B cell (primary cell): Measurements from ENCODE around the gene AP1S2. TPM values are rescaled to one million over a fixed set of nuclear protein-coding genes. Genes with fewer than 3 reads are reported as not detected.

Source experiments
- ATAC-seq: fragments of 200-7000 bp; cut with Tn5 transposase; one replicate; pipeline ENCODE4 v1.10.0; 2021; ENCODE audit warnings: low read depth, mild to moderate bottlenecking, moderate number of reproducible peaks, moderate library complexity
- CTCF ChIA-PET: fragments of 350-600 bp; sonication (Branson Sonifier 250); formaldehyde crosslinking; loops from one replicate; lab custom pipeline; 2021; ENCODE audit warnings: antibody characterized with exemption, inconsistent platforms; lab: Charles Lee
- POLR2A ChIA-PET: fragments of 350-600 bp; sonication (Branson Sonifier 250); formaldehyde crosslinking; loops from one replicate; lab custom pipeline; 2021; ENCODE audit warnings: antibody characterized with exemption; lab: Charles Lee
- DNase-seq: peaks from one replicate; pipeline ENCODE4 v3.0.0; 2013
- H2AFZ ChIP-seq: 2 replicates; pipeline ENCODE4 v1.6.1; 2012; ENCODE audit warnings: mild to moderate bottlenecking, low read depth, low read length; ENCODE audit not compliant: insufficient read depth, poor library complexity, severe bottlenecking
- H3K27ac ChIP-seq, 2 donors: 1 replicate in 1 of 2; 2 replicates in 1 of 2; pipeline ENCODE4 v1.5.1; 2012 to 2013; ENCODE audit warnings: low read length in 2 of 2, mild to moderate bottlenecking in 2 of 2, moderate library complexity in 1 of 2
- H3K27me3 ChIP-seq, 4 experiments: fragments of 200-600 bp in 1 of 4; sonication (generic) in 1 of 4; replicated peaks in 1 of 4; 1 replicate in 2 of 4; 2 replicates in 2 of 4; pipeline versions ENCODE4 v1.6.1 to v1.7.0; 2013 to 2016; ENCODE audit warnings: low read length in 3 of 4, mild to moderate bottlenecking in 2 of 4, mixed read lengths in 1 of 4, moderate library complexity in 1 of 4; ENCODE audit not compliant: insufficient read depth in 4 of 4, control insufficient read depth in 3 of 4; ENCODE audit errors: control extremely low read depth in 1 of 4
- H3K36me3 ChIP-seq, 2 experiments: replicated peaks in 1 of 2; 1 replicate in 1 of 2; 2 replicates in 1 of 2; pipeline versions ENCODE4 v1.6.1 to v1.7.1; 2013; ENCODE audit warnings: low read length in 1 of 2; ENCODE audit not compliant: insufficient read depth in 2 of 2, control insufficient read depth in 1 of 2; ENCODE audit errors: control extremely low read depth in 1 of 2, extremely low read depth in 1 of 2
- H3K4me1 ChIP-seq, 2 donors: fragments of 200-600 bp in 1 of 2; sonication (generic) in 1 of 2; 1 replicate in 1 of 2; 2 replicates in 1 of 2; pipeline versions ENCODE4 v1.5.1 to v1.6.1; 2013 to 2017; ENCODE audit warnings: low read length in 2 of 2; ENCODE audit not compliant: control insufficient read depth in 2 of 2, insufficient read depth in 2 of 2
- H3K4me2 ChIP-seq: replicated peaks from 2 replicates; pipeline ENCODE3; 2012; ENCODE audit warnings: mild to moderate bottlenecking, low read depth, low read length; ENCODE audit not compliant: poor library complexity, severe bottlenecking
- H3K4me3 ChIP-seq, 5 experiments: fragments of 200-600 bp in 1 of 5; sonication (generic) in 1 of 5; 1 replicate in 3 of 5; 2 replicates in 2 of 5; pipeline versions ENCODE4 v1.5.1 to v1.7.0; 2011 to 2016; ENCODE audit warnings: low read length in 4 of 5, mild to moderate bottlenecking in 4 of 5, low read depth in 2 of 5, control low read depth in 1 of 5, moderate library complexity in 1 of 5; ENCODE audit not compliant: insufficient read depth in 1 of 5; ENCODE audit errors: control extremely low read depth in 1 of 5, extremely low read depth in 1 of 5
- H3K79me2 ChIP-seq: fragments of 200-600 bp; sonication (generic); one replicate; pipeline ENCODE4 v1.6.0; 2016; ENCODE audit warnings: low read length; ENCODE audit not compliant: control insufficient read depth, insufficient read depth
- H3K9ac ChIP-seq: fragments of 200-600 bp; sonication (generic); 2 replicates; pipeline ENCODE4 v1.6.1; 2017; ENCODE audit warnings: mild to moderate bottlenecking, low read length, moderate library complexity
- H3K9me3 ChIP-seq, 3 donors: one replicate each; pipeline versions ENCODE4 v1.6.1 to v1.7.1; 2013; ENCODE audit warnings: low read length in 2 of 3; ENCODE audit not compliant: control insufficient read depth in 2 of 3, insufficient read depth in 1 of 3; ENCODE audit errors: control extremely low read depth in 1 of 3
- H4K20me1 ChIP-seq: 2 replicates; pipeline ENCODE4 v1.6.0; 2012; ENCODE audit warnings: mild to moderate bottlenecking, low read length; ENCODE audit not compliant: insufficient read depth, control insufficient read depth, poor library complexity, severe bottlenecking
- H3K27ac Mint-ChIP-seq: one replicate; pipeline ENCODE4 v1.8.0; 2021; ENCODE audit warnings: mixed read lengths
- H3K27me3 Mint-ChIP-seq: one replicate; pipeline ENCODE4 v1.8.0; 2021; ENCODE audit warnings: mixed read lengths
- H3K4me1 Mint-ChIP-seq: one replicate; pipeline ENCODE4 v1.8.0; 2021; ENCODE audit warnings: mixed read lengths
- H3K4me3 Mint-ChIP-seq: one replicate; pipeline ENCODE4 v1.8.0; 2021; ENCODE audit warnings: mixed read lengths
- H3K9me3 Mint-ChIP-seq: one replicate; pipeline ENCODE4 v1.8.0; 2022; ENCODE audit warnings: mixed read lengths; ENCODE audit not compliant: insufficient read depth
- EZH2 ChIP-seq: IDR thresholded peaks from 2 replicates; pipeline ENCODE4 v1.6.1; 2012; ENCODE audit warnings: borderline replicate concordance, low read depth, mild to moderate bottlenecking, moderate library complexity, low read length; ENCODE audit not compliant: insufficient read depth, poor library complexity, severe bottlenecking
- WGBS: methylation state at CpG from one replicate; pipeline ENCODE4 v1.1.5; 2013; ENCODE audit warnings: missing lambda C conversion rate; ENCODE audit not compliant: insufficient coverage; 5-methylcytosine and 5-hydroxymethylcytosine counted together
- intact Hi-C: fragments of 100-400 bp; cut with micrococcal nuclease; formaldehyde crosslinking; loops from one replicate; pipeline ENCODE4 v1.10.0; 2022
- polyA plus RNA-seq: library from polyadenylated mRNA; depleted of rRNA; stranded (reverse); fragments of >200 nt; gene quantifications from 2 replicates; pipeline ENCODE4 v1.2.3, GENCODE V29; 2012
- total RNA-seq, 2 donors: library from RNA; stranded (reverse); fragments of 120-200 nt in 1 of 2; gene quantifications; 1 replicate in 1 of 2; 2 replicates in 1 of 2; pipeline versions ENCODE4 v1.2.3 to v1.2.4, GENCODE V29; 2013 to 2022
- TF ChIP-seq, protein P1 (sequence below): fragments of 200-600 bp; IDR thresholded peaks from one replicate; pipeline ENCODE4 v1.8.0; 2022; ENCODE audit warnings: antibody characterized with exemption, mild to moderate bottlenecking

The AP1S2 gene
- total and polyA plus RNA-seq, 2 donors (not counting 1 experiment from before 2014, with no cell fraction given) = 23.9 to 37.8 TPM

DNA sequence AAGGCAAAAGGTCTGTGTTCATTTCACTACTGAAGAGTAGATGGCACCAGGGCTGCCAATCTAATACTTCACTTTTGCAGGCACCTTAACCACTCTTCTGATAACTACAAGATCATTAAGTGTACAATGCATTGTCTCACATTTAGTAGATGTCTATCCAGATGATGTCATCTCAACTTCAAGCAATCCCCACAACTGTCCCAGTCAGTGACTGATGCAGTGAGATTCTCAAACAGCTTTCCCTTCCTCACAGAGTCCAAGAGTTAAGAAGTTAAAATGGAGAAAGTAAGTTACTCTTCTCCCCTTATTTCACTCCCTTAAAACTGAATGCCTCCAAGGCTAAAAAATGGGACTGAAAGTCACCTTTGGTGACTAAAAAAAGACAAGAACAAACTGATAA is 10.7 kb downstream of the AP1S2 start:
- intact Hi-C loops = no loop called here
- Histone ChIP-seq H3K9me3 (no peaks in the 10 kb centered on the region), H3K4me1 (no peaks in the 10 kb centered on the region), H3K27me3 (no peaks in the 10 kb centered on the region), H2AFZ (no peak overlapping the region), H3K79me2 (no peaks in the 10 kb centered on the region), H3K4me3 (no peak overlapping the region), H3K36me3 (peaks cover 0 to 40% of the 10 kb centered on the region in 2 experiments), H3K9ac (no peak overlapping the region), H4K20me1 (no peaks in the 10 kb centered on the region), H3K27ac (no peak overlapping the region), H3K4me2 (no peak overlapping the region)
- CTCF ChIA-PET = no interaction called here
- no peaks in the 10 kb centered on the region for H3K27me3 Mint-ChIP-seq
- ATAC-seq (no peak), DNase-seq (no peak)
- no peak overlapping the region for H3K27ac Mint-ChIP-seq
- H3K4me3 Mint-ChIP-seq = no peak overlapping the region
- POLR2A ChIA-PET = no interaction called here
- no peaks in the 10 kb centered on the region for H3K9me3 Mint-ChIP-seq
- TF ChIP-seq EZH2 = no peak
- TF ChIP-seq, protein P1, sequence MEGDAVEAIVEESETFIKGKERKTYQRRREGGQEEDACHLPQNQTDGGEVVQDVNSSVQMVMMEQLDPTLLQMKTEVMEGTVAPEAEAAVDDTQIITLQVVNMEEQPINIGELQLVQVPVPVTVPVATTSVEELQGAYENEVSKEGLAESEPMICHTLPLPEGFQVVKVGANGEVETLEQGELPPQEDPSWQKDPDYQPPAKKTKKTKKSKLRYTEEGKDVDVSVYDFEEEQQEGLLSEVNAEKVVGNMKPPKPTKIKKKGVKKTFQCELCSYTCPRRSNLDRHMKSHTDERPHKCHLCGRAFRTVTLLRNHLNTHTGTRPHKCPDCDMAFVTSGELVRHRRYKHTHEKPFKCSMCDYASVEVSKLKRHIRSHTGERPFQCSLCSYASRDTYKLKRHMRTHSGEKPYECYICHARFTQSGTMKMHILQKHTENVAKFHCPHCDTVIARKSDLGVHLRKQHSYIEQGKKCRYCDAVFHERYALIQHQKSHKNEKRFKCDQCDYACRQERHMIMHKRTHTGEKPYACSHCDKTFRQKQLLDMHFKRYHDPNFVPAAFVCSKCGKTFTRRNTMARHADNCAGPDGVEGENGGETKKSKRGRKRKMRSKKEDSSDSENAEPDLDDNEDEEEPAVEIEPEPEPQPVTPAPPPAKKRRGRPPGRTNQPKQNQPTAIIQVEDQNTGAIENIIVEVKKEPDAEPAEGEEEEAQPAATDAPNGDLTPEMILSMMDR = no peak
- peaks cover 15% of the 10 kb centered on the region for H3K4me1 Mint-ChIP-seq

DNA sequence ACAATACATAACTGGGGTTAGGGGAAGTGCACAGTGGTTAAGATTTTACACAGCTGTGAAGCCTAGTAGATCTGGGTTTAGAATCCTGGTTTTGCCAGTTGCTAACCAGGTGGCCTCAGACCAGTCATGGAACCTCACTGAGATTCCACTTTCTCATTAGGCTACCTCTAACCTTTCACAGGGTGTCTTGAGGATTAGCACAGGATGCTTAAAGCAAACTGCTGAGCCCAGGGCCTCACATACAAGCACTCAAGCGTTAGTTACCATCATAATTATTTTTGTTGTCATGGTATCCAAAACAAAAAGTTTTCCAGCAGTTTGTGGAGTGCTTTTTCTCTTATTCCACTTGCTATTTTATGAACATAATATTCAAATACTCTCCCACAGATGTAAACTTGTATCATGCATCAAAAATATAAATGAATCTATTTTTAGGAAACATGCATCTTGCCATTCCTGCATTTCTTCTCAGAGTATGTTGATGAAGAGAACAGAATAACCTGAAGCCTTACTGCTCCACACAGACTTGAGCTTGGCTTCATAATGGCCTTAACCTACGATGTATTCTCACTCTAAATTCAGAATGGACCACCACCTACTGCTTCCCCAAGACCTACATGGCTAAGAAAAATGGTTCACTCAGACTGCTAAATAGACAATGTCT is 12.6 kb downstream of the AP1S2 start:
- Histone ChIP-seq H2AFZ (no peak overlapping the region), H4K20me1 (no peaks in the 10 kb centered on the region), H3K9ac (no peak overlapping the region), H3K4me1 (no peaks in the 10 kb centered on the region), H3K36me3 (peaks cover 0 to 31% of the 10 kb centered on the region in 2 experiments), H3K79me2 (peaks cover 2% of the 10 kb centered on the region), H3K27me3 (no peaks in the 10 kb centered on the region), H3K4me3 (no peak overlapping the region), H3K9me3 (no peaks in the 10 kb centered on the region), H3K4me2 (no peak overlapping the region), H3K27ac (no peak overlapping the region)
- no CpG with 5 or more reads among the region's 2 CpGs for WGBS
- DNase-seq = no peak
- no peaks in the 10 kb centered on the region for H3K27me3 Mint-ChIP-seq
- H3K4me3 Mint-ChIP-seq = no peak overlapping the region
- no peak overlapping the region for H3K27ac Mint-ChIP-seq
- intact Hi-C loops = no loop called here
- CTCF ChIA-PET = no interaction called here
- peaks cover 9% of the 10 kb centered on the region for H3K4me1 Mint-ChIP-seq
- no peak for ATAC-seq
- H3K9me3 Mint-ChIP-seq = no peaks in the 10 kb centered on the region
- TF ChIP-seq EZH2 = no peak
- TF ChIP-seq, protein P1 = no peak
- POLR2A ChIA-PET = no interaction called here
